HG03342 (cell line): Measurements from ENCODE around the gene RHOC.

Experiments used
- ATAC-seq: cut with Tn5 transposase; IDR thresholded peaks from one replicate; pipeline ENCODE4 v1.9.1; 2021; ENCODE audit warnings: mild to moderate bottlenecking, moderate library complexity; ENCODE audit not compliant: unreplicated experiment

The RHOC gene

DNA sequence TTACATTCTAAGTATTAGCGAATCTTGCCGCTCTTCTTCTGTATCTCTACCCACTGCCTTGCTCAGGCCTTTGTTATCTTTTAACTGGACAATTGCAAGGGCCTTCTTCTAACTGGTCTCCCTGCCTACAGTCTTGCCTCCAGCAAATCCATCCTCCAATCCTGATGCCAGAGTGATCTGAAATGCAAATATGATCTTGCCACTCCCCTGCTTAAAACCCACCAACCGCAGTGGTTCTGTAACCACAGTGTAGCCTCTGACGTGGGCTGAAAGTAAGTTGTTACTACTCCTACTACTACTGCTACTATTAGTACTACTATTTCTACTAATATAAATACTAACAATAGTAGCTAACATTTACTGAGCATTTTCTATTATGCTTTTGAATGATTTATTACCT is 20.1 kb downstream of the RHOC start:
- no peak for ATAC-seq

DNA sequence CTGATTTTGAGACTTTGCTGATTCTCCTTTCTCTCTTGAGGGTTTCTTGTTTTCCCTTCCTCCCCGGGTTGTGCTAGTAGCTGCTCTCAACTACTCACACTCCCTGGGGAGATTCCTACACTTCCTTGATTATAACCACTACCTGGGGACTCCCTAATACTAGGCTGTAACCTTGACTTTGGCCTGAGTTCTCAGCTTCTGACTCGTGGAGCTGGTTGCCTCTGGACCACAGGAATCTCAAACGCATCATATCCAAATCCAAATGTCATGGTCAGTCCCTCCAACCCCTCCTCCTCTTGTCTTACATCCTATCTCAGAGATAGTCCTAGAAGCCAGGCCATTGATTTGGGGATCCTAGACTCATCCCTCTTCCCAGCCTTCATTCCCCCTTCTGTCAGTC is 20.5 kb downstream of the RHOC start:
- no peak for ATAC-seq

DNA sequence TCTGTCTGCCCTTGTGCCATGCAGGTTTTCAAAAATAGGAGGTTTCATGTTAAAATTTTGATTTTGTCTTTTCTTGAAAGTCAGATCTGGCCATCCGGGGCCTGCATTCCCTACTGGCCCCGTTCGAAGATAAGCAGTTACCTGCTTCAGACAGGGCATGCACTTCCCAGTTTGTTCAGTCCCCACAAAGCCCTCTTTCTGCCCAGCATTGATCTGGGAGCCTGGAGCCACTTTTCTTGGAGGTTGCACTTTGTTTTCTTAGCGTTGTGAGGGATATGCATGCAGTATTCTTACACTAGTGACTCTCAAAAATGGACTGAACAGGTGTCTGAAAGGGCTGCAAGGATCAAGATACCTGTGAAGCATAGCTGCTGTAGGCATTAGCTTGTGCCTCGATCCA is 21.0 kb downstream of the RHOC start:
- ATAC-seq, result no peak

DNA sequence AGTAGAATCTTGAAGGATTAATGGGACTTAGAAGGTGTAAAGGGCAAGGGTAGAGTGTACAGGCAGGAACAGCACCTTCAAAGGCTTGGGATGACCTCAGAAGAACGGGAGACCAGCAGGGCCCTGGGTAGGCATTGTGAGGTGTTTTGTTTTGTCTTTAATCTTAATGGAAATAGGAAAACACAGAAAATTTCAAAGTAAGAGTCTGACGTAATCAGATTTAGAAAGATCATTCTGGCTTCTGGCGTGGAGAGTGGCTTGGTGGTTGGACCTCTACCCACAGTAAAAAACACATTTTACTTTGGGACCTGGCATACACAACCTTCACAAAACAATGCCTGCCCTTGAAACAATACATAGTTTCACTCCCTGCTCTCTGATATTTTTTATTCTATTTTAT is 28.3 kb downstream of the RHOC start:
- no peak for ATAC-seq

DNA sequence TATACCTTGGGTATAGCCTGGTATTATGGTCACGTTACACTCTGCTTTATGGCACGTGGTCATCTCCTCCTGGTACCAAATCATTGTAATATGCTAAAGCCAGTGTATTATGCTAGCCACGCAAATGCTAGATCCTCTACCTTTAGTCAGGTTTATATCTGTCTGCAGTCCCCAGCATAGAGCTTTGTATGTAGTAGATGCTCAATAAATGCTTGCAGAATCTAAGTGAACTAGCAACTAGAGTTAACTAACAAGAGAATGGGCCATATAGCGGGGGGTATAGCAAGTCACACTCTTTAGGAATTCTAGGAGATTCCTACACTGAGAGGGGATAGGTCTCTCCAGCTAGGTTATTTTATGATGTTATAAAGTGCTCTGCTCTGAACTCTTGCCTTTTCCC is 29.4 kb downstream of the RHOC start:
- no peak for ATAC-seq

DNA sequence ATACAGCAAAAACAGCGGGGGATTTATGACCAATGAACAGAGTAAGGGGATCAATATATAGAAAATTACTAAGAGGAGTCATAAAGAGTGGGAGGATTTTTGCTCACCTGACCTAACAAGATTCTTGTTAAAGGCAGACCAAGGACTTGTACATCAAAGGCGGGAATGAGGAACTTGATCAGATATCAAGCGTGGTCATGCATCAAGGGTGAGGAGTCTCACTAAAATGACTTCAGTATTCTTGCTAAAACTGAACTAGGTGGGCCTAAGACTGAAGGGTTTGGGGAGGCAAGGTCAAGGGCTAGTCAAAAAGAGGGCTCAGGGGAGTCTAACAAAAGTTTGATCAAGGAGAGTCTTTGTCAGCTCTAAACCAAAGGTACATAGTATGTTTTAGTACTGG is 30.4 kb downstream of the RHOC start:
- no peak for ATAC-seq

DNA sequence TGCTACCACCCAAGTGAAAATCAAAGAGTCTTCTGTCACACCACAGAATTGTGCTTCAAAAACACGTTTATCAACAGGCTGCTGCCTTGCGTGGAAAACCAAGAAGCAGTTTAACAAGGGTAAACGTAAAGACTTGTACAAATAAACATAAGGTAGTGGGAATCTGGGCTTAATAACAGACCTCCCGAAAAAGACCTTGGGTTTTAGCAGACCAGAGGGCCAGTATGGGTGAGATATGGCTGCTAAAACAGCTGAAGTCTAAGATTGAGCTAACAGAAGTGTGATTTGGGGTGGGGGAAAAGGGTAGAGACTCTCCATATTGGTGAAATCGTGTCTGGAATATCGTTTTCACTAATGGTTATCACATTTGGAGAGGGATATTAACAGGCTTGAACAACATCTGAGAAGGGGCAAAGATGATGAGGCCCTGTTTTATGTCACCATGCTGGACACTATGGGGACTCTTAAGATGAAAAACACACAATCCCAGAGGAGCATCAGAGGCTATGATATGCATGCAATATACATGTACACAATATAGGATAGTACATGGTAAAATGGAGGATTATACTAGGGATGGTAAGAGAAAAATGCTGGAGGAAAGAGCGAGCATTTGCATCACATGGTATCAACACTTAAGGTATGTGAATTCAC is 31.1 kb downstream of the RHOC start:
- no peak for ATAC-seq

DNA sequence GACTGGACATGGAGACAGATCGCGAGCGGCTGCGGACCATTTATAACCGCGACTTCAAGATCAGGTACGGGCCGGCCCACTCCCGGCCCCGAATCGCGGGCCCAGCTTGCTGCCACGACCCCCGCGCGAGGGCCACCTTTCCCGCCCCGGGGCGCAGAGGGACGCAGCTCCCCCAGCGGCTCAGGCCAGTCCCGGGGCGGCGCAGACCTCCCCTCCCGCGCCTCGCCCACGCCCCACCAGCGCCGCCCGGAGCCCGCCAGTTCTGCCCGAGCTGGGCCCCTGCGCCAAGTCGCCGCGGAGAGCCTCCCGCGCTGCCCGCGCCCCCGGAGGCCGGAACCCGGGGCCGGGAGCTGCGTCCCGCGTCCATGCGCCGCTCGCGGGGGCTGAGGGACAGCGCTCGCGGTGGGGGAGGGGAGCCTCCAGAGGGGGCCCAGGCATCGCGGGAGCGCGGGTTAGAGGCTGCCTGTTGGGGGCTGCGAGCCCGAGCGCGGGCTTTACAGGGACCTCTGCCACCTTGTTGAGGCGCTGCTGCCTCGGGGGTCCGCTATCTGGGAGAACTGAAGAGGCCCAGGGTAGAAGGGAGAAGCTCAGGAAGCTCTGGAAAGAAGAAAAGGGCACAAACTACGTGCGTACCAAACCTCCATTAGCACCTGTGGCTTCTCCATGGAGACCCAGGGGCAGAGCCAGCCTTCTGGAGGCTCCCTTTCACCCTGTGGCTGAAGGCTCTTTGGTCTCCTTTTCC is 31.8 kb downstream of the RHOC start:
- ATAC-seq, result peak; percentile 30

DNA sequence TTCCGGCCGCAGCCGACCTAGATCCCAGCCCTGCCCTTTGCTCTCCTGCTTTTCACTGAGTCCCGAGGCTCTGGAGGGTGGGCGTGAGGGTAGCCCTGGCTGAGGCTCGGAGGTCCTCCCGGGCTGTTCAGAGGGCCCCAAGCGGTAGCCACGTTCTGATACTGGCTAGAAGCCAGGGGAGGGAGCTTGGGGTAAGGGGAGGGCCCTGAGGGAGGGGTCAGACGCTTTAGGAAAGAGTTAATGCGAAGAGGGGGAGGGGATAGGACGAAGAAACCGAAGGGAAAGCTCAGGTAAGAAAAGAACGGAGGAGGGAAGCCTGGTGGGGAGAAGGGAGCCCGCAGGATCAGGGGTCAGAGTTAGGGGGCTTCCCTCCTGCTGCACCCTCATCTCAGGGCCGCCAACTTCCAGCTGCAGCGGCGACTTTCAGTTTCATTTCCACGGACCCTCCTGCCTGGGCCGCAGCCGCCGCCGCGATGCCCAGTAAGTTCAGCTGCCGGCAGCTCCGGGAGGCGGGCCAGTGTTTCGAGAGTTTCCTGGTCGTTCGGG is 32.4 kb downstream of the RHOC start, which contains the start of gene MOV10:
Gene MOV10 (plus strand): TSS at position 220 of the 546 bp plus-strand sequence. CDS start 254 bp downstream, at position 474.
- peak; percentile 60 for ATAC-seq

DNA sequence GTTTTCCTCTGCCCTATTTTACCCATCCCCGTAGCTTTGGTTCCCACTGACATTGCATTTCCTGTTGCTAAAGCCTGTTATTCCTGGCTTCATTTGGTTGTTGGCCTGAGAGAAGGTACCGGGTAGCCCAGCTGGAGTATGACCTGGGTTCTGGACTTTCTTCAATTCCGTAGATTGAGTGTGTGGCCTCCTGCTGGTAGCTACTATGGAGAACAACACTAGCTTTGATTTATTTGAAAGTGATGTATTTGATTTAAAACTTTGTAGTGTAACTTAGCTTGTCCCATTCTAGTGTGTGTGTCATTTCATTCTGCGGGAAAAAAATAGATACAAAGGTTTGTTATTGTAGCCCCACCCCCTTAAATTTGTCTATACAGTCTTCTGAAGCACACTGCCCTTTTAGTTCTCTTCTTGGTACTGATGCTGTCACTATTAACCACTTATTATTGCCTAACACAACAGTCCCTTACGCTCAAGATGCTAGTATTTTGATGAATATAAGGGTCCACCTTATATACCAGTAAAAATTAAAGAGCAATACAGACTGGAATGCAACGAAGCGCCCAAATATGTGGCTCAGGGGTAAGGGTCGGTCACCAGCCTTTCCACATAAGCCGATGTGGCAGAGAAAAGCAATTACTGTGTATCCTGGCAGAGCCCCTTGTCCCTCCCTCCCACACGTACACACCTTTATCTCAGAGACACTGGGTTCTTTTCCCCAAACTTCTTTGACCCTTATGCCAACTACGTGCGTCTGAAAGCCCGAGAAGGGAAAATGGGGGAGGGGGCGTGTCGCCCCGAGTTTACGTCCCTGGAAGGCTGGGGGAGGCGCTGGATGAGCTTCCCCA is 33.1 kb downstream of the RHOC start:
- peak; percentile 2 for ATAC-seq

DNA sequence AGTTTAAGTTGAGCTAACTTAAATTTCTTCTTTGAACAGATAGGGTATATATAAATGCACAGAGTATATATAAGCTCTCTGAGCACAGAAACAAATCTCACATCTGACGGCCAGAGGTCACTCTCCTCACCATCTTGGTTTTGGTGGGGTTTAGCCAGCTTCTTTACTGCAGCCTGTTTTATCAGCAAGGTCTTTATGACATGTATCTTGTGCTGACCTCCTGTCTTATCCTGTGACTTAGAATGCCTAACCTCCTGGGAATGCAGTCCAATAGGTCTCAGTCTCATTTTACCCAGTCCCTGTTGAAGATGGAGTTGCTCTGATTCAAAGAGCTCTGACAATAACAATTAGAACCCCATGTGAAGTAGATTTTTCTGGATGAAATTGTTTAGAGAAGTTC is 34.1 kb downstream of the RHOC start:
- no peak for ATAC-seq

DNA sequence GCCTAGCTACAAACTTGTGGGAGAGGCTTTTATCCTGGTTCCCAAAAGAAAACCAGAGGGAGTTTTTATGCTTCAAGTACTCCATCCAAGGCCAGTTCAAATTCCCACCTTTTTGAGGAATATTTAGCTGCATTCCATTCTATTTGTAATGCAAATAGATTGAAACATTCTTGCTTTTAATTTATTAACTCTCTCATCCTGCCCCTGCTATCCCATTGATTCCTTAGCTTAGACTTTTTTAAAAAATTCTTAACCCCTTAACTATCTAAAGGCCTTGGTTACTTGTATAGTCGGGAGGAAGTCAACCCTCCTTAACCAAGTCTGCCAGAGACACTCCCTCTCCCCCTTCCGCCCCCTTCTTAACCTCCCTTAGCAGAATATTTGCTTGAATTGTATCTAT is 34.9 kb downstream of the RHOC start:
- no peak for ATAC-seq

DNA sequence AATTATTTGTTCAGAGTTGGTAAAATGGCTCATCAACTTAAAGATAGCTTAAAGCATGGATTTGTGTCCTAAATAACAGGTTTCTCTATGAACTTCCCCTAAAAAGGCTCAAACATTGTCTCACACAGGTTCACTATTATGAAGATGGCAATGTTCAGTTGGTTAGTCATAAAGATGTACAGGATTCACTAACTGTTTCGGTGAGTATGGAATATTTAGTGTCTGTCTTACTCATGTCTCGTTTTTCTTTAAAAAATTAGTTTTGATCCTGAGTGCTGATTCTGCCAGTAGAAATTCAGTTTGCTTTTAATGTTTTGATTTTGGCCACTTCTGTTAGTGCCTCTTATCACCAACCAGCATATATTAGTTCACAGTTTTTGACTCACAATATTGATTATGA is 40.0 kb downstream of the RHOC start:
- ATAC-seq, result no peak

DNA sequence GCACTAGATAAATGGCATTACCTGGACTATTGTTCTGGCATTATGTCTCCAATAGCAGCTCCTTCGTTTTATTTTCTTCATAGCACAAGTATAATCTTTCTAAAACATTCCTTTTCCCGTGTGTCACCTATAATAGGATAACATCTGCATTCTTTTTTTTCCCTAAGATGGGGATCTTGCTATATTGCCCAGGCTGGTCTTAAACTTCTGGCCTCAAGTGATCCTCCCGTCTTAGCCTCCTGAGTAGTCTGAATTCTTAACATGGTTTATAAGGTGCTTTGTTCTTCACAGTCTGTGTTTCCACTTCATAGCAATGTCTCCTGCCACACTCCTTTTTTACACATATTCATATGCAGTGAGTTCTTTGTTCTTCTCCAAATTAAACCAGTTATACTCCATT is 41.1 kb downstream of the RHOC start:
- ATAC-seq, result no peak

DNA sequence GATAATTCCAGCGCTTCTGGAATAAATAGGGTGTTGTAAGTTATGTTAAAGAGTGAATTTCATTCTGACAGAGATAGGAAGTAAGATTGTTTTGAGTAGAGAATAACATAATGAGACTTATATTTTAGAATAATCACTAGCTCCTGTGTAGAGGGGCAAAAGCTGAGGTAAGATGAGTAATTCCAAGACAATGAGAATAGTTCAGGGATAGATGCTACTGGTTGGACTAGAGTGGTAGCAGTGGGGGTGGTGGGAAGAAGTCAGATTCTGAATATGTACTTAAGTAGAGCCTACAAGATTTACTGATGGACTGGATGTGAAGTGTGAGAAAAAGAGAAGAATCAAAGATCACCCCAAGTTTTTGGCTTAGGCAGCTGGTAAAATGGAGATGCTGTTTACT is 55.7 kb downstream of the RHOC start:
- ATAC-seq, result no peak
